NCI-H1930 (cell line): ENCODE results near the gene MYRIP.

ENCODE experiments used
- DNase-seq, 2 experiments: peaks; one replicate each; lab custom pipeline; 2025; lab: John Stamatoyannopoulos, UW

MYRIP gene

GRCh38 chr3:39905788-39906187 is 96.4 kb downstream of the MYRIP start:
- no peak for DNase-seq

- no peak for DNase-seq
Measured at GRCh38 chr3:39907981-39908380, 98.6 kb downstream of the MYRIP start.

GRCh38 chr3:39910135-39910534 is 100.7 kb downstream of the MYRIP start:
- DNase-seq = no peak

DNA sequence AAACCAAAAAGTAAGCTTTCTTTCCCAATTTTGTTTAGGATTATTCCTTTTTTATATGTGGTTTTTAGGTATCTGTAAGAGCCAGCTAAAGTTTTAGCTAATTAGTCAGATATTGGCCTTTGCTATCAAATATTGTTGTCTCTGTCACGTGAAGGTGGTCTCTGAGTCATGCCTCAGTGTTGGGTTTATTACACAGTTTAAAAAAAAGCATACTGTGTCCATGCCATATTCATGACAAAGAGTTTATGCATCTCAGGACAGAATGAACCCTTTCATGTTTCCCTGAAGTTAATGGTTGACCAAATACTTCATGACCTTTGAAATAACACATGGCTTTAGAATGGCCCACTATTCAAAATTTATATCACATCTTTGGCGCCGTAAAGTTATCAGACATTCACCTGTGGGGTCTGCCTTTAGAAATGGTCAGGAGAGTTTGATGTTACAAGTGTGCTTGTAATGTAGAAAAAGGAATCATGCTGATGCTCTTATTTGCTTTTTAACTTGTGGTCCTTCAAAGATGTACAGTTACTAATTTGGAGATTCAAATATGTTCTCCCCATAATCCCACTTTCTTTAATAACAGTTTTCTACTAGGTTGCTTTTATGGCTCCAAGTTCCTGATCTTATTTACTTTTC is 101.5 kb downstream of the MYRIP start:
- no peak for DNase-seq

DNA sequence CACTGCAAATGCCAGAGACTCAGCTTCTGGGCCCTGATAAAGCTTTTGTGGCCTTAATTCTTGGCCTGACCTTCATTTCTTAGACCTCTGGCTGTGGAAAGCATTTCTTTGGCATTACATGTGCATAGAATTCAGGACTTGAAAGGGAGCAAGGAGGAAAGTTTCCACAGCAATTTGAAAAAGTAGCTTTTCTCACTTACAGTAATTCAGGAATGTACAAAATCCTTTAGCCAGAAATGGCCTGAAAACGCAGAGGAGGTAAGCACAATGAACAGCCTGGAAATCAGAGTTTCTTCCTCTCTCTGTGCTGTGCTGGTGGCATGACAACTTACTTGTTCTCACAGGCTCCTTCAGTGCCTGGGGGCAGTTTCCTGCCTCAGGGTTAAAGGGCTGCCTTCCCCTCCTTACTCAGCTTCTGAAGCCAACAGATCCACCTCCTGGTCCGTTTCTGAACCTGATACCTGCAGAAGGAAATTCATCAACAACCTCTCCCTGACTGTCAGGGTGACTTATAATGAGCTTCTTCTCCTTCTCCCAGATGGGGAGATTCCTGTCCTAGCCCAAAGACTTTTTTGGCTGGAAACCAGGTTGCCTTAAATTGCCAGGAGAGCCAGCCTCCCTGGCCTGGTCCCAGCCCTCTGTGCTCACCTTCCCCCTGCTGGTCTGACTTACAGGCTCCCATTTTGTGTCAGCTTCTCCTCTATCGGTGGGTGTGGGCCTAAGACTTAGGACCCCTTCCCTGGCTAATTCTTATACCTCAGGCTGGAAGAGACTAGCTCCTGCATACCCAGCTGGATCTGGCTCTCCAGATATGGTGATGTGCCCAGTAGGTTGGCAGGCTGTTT is 102.3 kb downstream of the MYRIP start:
- no peak for DNase-seq

DNA sequence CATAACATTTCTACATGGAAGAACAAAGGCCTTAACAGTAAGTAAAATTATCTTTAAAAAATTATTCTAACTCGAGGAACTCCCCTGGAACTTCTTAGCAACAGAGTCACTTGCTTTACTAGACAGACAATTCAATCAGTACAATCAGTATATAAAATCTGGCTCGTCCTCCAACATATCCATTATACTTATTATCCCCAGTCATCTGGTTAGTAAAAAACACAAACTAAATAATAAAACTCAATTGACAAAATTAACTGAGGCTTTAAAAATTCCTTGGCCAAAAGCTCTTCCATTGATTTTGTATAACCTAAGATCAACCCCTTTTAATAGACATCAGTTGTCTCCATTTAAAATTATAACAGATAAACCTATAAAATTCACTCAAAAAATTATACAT is 105.6 kb downstream of the MYRIP start:
- DNase-seq = no peak

DNA sequence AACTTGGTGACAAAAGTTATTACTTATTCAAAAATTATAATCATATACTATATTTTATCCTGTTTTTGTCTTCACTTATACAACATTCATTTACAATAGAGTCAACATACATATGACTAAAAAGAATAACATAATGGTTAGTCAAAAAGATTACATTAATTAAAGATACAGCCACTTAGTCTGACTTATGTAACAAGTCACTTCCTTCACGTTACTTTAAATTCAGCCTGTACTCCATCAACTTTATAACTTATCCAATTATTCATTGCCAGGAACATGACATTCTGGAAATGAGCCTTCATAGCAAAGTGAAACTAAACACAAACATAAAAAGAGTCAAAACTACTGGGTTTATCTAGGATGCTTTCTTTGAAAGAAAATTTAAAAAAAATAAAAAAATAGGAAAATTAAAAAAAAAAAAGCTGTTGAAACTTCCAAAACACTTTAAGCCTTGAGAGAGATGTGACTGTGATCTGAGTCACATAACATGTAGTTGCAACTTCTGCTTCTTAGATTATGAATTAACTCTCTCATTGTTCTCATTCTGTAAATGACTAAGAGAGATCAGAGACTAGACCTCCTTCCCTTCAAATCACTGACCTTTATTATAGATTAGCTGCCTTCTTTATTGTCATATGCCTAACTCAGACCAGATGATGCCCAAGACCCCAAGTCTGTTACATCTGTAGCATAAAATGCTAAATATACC is 107.8 kb downstream of the MYRIP start:
- DNase-seq = no peak

- no peak for DNase-seq
Measured at GRCh38 chr3:39919281-39919680, 109.9 kb downstream of the MYRIP start.

DNA sequence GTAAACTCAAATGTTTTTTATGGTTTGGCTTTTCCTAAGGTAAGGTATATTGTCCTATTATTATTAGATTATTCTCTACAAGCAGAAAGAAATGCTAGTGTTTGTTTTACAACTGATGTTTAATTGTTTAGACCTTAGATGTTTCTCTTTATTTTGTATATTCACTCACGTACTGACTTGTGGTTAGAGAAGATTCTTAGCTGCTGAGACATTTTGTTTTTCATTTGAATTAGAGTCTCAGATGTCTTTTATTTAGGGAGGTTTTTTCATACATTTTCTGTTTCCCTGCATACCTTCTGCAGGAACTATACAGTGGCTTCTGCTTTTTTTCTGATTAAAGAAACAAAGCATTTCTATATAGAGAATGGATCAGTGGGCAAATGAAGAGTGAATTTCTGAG is 110.9 kb downstream of the MYRIP start:
- no peak for DNase-seq

- DNase-seq = no peak
Measured at GRCh38 chr3:39927479-39927878, 118.1 kb downstream of the MYRIP start.

- DNase-seq = no peak
Measured at GRCh38 chr3:39933986-39934693, 124.7 kb downstream of the MYRIP start.

DNA sequence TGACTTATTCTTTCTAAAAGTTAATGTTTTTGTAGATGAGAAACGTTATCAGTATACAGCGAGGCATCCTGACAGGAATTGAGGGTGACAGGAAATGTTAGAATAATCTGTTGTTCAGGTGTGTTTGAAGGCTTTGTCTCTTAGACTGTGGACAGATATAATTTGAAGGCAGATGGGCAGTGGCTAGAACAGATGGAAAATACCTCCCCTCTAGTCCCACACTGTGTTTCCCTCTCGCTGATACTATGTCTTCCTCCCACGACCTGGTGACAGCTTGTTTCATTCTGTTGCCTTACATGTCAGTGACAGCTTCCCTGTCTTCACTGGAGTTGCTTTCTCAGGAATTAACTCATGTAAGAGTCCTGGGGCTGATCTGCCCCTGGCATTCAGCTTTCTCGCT is 125.3 kb downstream of the MYRIP start:
- no peak for DNase-seq

- no peak for DNase-seq
Measured at GRCh38 chr3:39935261-39935660, 125.9 kb downstream of the MYRIP start.

DNA sequence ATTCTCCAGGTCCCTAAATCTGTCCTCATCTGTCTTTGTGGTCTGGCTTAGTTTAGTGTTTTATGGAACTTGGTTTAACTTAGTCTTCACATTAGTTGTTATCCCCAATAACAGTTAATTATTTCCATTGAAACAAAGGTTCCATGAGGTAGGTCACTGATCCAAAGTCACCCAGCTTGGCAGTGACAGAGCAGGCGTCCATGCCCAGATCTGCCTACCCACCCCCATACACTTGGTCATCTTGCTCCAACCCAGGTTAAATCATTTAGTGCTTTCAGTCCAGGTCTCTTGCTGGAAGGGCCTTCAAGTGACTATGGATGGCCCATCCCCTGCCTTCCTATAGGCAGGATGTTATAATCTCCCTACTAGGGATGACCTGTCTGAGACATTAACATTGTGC is 127.4 kb downstream of the MYRIP start:
- no peak for DNase-seq

DNA sequence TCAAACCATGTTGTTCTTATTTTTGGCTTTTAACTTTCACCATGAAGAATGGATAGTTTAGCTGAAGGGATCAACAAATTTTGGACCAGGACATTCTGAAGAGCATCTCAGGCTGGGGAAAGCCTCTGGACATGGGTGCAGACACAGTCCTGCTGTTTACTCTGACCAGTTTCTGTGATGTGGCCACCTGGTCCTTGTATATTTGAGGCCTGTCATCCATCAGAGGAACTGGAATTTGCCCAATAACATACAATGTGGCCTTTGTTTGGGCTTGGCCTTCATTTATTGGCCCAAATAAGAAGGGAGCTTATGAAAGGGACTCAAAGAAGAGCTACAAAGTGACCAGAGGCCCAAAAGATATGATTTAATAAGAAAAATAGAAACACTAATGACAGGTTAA is 127.9 kb downstream of the MYRIP start:
- DNase-seq = no peak

GRCh38 chr3:39937874-39938273 is 128.5 kb downstream of the MYRIP start:
- DNase-seq = no peak

DNA sequence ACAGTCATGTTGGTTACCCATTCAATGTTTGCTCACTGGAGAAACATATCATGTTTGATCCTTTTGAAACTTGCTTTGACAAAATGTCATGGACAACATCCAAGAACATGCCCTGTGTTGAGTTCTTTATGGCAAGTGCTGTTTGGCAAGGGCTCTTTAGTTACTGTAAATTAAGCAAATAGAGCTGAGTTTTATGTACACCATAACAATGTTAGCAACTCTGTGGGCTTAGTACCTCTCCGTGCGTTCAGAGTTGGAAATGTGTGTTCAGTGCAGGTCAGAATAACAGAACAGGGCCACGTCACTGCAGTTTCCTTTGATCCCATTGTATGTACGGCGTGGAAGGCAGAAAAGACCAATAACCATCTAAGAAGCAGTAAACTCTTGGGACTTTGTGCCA is 132.5 kb downstream of the MYRIP start:
- no peak for DNase-seq

DNA sequence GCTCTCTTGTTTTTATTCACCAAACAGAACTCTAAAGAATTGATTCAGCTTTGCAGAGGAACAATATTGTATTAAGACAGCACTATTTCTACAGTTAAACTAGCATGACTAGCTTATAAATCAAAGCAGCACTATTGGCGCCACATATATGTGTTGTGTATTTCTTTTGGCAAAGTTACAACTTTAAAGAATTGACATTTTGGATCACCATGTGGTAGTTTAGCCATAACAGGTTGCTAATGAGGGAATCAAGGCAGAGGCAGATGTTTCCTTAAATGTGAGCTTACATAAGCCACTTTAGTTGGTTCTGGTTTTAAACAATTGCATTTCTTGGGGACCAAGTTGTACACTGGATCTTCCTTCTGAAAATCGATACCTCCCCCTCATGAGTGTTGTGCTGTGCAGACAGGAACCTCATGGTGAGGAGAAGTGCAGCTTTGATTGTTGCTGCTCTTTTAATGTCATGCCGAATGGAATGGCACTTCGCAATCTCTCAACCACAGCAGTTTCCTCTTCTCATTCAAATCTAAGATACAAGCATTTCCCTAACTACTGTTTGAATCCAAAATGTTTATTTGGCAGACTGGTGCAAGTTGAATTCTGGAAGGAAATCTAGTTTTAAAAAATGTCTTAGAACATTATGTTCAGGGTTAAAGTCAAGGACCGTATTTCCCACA is 151.2 kb downstream of the MYRIP start:
- no peak for DNase-seq

DNA sequence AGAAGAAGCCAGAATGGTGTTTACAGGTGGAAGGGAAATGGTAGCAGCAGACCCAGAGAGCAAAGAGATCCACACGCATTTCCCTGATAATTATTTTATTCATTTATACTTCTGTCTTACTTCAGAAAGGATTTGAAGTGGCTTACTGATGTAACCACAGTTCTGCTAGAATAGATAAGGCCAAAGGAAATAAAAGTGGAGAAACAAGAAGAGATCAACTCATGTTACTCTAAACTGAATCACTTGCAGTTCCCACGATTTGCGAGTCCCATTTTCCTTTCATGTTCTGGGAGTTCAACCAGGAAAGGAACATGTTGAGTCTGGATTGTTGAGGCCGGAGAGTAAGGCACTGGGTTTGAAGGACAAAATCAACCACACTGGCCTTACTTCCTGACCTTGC is 151.8 kb downstream of the MYRIP start:
- no peak for DNase-seq

- no peak for DNase-seq
Measured at GRCh38 chr3:39962581-39962980, 153.2 kb downstream of the MYRIP start.

GRCh38 chr3:39965461-39965860 is 156.1 kb downstream of the MYRIP start:
- no peak for DNase-seq

DNA sequence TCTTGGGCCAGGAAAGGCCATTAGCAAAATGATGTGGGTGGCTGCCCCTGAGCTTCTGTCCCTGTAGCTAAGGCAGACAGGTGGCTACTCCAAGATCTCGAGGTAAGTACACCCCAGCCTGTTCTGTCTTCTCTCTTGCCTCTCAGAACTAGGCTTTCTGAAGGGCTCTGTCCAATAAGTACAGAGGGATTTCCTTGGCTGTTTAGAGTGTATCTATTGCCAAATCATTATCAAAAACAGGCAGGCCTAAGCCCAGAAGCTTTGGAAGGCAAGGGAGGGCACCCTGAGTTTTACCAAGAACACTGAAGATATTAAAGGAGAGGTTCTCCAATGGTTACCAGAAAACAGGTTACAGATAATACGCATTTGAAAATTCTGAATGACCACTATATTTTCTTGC is 156.6 kb downstream of the MYRIP start:
- DNase-seq = no peak
